ENCODE results near the gene CELA2B. TPM values are rescaled to one million over a fixed set of nuclear protein-coding genes. Genes with fewer than 3 reads are reported as not detected.

CELA2B gene
- total and polyA plus RNA-seq, 11 donors = not detected

- WGBS, 4 donors = 3 to 5% (median 3%) methylated on average over 20 to 40 of the region's 40 CpGs
- TF ChIP-seq CTCF (IDR thresholded peaks at IDR 0.05) (no peak), POLR2A (IDR thresholded peaks at IDR 0.05) (no peak)
- Histone ChIP-seq H3K36me3 (peaks cover 0 to 14% (median 2%) of the 10 kb centered on the region in 9 donors), H3K9me3 (no peaks in the 10 kb centered on the region), H3K4me3 (peak overlapping the region; percentile 6 to 95 (median 72)), H3K4me1 (peaks cover 8 to 47% (median 29%) of the 10 kb centered on the region in 12 donors), H3K27ac (peak overlapping the region; percentile 82 to 99 (median 97)), H3K27me3 (no peaks in the 10 kb centered on the region)
- intact Hi-C loops (cut with DNase I) = loop anchor here in 3 of 10 donors (1.0 to 10.0 kb wide), 5 partner anchors 77 to 842 kb away; partner anchors contain the start of genes DDI2 (in 3 of the 3) and SZRD1 (in 1 of the 3)
- ATAC-seq (peak; percentile 1 to 16 (median 4)), DNase-seq (peak in 1 of 5 donors; percentile 99)
These were observed 49.4 kb downstream of the CELA2B start for GRCh38 chr1:15525050-15526020.

GRCh38 chr1:15526021-15526489 is 50.2 kb downstream of the CELA2B start:
- no peak for ATAC-seq
- peaks cover 8 to 47% (median 29%) of the 10 kb centered on the region in 12 donors for H3K4me1 ChIP-seq
- no peak for TF ChIP-seq CTCF (IDR thresholded peaks at IDR 0.05)
- no peak for TF ChIP-seq POLR2A (IDR thresholded peaks at IDR 0.05)
- intact Hi-C loops (cut with DNase I) = loop anchor here in 3 of 10 donors (1.0 to 10.0 kb wide), 5 partner anchors 76 to 841 kb away; partner anchors contain the start of genes DDI2 (in 3 of the 3) and SZRD1 (in 1 of the 3)
- peaks cover 0 to 21% (median 8%) of the 10 kb centered on the region in 9 donors for H3K36me3 ChIP-seq
- peak overlapping the region; percentile 24 to 99 (median 96) for H3K27ac ChIP-seq
- H3K4me3 ChIP-seq = peak overlapping the region in 10 of 12 donors; percentile 10 to 100 (median 75)
- 10 to 14% (median 12%) methylated on average over 9 of the region's 9 CpGs for WGBS, 4 donors
- peak in 1 of 5 donors; percentile 50 for DNase-seq
- H3K27me3 ChIP-seq = no peaks in the 10 kb centered on the region
- H3K9me3 ChIP-seq = no peaks in the 10 kb centered on the region

GRCh38 chr1:15526490-15527339 is 50.8 kb downstream of the CELA2B start, which contains the start of gene DNAJC16:
Gene DNAJC16 (plus strand): TSS chr1:15526848. CDS start chr1:15529106, 2,258 bp downstream.
- peak; percentile 68 to 77 (median 73) for ATAC-seq
- H3K27me3 ChIP-seq = no peaks in the 10 kb centered on the region

More at GRCh38 chr1:15526490-15527339, 50.8 kb downstream of the CELA2B start, which contains the start of gene DNAJC16:
- Histone ChIP-seq H3K36me3 (peaks cover 0 to 28% (median 13%) of the 10 kb centered on the region in 9 donors), H3K9me3 (no peaks in the 10 kb centered on the region), H3K27ac (peak within 1 kb of the TSS; percentile 68 to 99 (median 96)), H3K4me3 (peak within 1 kb of the TSS; percentile 64 to 100 (median 76)), H3K4me1 (peaks cover 8 to 43% (median 29%) of the 10 kb centered on the region in 12 donors)
- intact Hi-C loops (cut with DNase I) = loop anchor here in 3 of 10 donors (1.0 to 10.0 kb wide), 5 partner anchors 76 to 841 kb away; partner anchors contain the start of genes DDI2 (in 3 of the 3) and SZRD1 (in 1 of the 3)
- WGBS, 4 donors = 0% methylated on average over 47 to 65 of the region's 65 CpGs
- peak; percentile 98 to 100 (median 100) for DNase-seq
- TF ChIP-seq CTCF (IDR thresholded peaks at IDR 0.05) = peak in 6 of 12 donors; percentile 6 to 45 (median 30)
- peak in 1 of 2 donors; percentile 74 for TF ChIP-seq POLR2A (IDR thresholded peaks at IDR 0.05)

All from heart left ventricle (tissue), 16 donors.